GM23338 (cell line): ENCODE data around the gene HSPA14. TPM values are rescaled to one million over a fixed set of nuclear protein-coding genes. Genes with fewer than 3 reads are reported as not detected.

Experiments
- ATAC-seq: fragments of 200-7000 bp; cut with Tn5 transposase; 3 replicates; pipeline ENCODE4 v1.9.1; 2020
- DNase-seq: peaks from one replicate; pipeline ENCODE4 v3.0.0-alpha.2; 2015; ENCODE audit warnings: low spot score
- H2AFZ ChIP-seq: fragments of 200-600 bp; sonication (generic); 2 replicates; pipeline ENCODE4 v1.8.0; 2016; ENCODE audit warnings: antibody characterized with exemption, mild to moderate bottlenecking, moderate library complexity
- H3F3A ChIP-seq: fragments of 200-600 bp; sonication (generic); replicated peaks from 2 replicates; pipeline ENCODE4 v1.8.0; 2017; ENCODE audit warnings: antibody characterized with exemption, mixed run types, low read depth
- H3K27ac ChIP-seq: fragments of 200-600 bp; sonication (generic); 2 replicates; pipeline ENCODE4 v1.6.1; 2016; ENCODE audit warnings: low read depth
- H3K27me3 ChIP-seq: fragments of 200-600 bp; sonication (generic); 2 replicates; pipeline ENCODE4 v1.8.0; 2016; ENCODE audit warnings: mild to moderate bottlenecking, mixed run types, moderate library complexity; ENCODE audit not compliant: insufficient read depth
- H3K36me3 ChIP-seq: fragments of 200-600 bp; sonication (generic); 2 replicates; pipeline ENCODE4 v1.8.0; 2016; ENCODE audit warnings: mild to moderate bottlenecking; ENCODE audit not compliant: insufficient read depth
- H3K4me1 ChIP-seq: fragments of 200-600 bp; sonication (generic); 2 replicates; pipeline ENCODE4 v1.8.0; 2016; ENCODE audit warnings: mild to moderate bottlenecking, moderate library complexity; ENCODE audit not compliant: insufficient read depth
- H3K4me2 ChIP-seq: fragments of 200-600 bp; sonication (generic); 2 replicates; pipeline ENCODE4 v1.7.1; 2017; ENCODE audit warnings: mixed run types
- H3K4me3 ChIP-seq: fragments of 200-600 bp; sonication (generic); 2 replicates; pipeline ENCODE4 v1.6.1; 2016; ENCODE audit warnings: mixed run types
- H3K79me2 ChIP-seq: fragments of 200-600 bp; sonication (generic); replicated peaks from 2 replicates; pipeline ENCODE4 v1.8.0; 2017; ENCODE audit warnings: mild to moderate bottlenecking; ENCODE audit not compliant: insufficient read depth
- H3K9me2 ChIP-seq: fragments of 200-600 bp; sonication (generic); 2 replicates; pipeline ENCODE4 v1.8.0; 2017; ENCODE audit not compliant: insufficient read depth
- H4K20me1 ChIP-seq: fragments of 200-600 bp; sonication (generic); replicated peaks from 2 replicates; pipeline ENCODE4 v1.8.0; 2017; ENCODE audit warnings: mild to moderate bottlenecking; ENCODE audit not compliant: insufficient read depth
- H3K27ac Mint-ChIP-seq: 2 replicates; pipeline ENCODE4 v1.8.0; 2020; ENCODE audit warnings: inconsistent platforms, mild to moderate bottlenecking, moderate library complexity, mixed read lengths
- H3K27me3 Mint-ChIP-seq: 3 replicates; pipeline ENCODE4 v1.8.0; 2022; ENCODE audit warnings: low read depth, mild to moderate bottlenecking, moderate library complexity, mixed read lengths, inconsistent platforms; ENCODE audit not compliant: insufficient read depth, poor library complexity
- H3K36me3 Mint-ChIP-seq: 3 replicates; pipeline ENCODE4 v1.8.0; 2021; ENCODE audit warnings: low read depth, mild to moderate bottlenecking, inconsistent platforms, moderate library complexity, mixed read lengths
- H3K4me1 Mint-ChIP-seq: 3 replicates; pipeline ENCODE4 v1.8.0; 2020; ENCODE audit warnings: mild to moderate bottlenecking, inconsistent platforms, mixed read lengths
- H3K4me3 Mint-ChIP-seq: 3 replicates; pipeline ENCODE4 v1.8.0; 2021; ENCODE audit warnings: moderate library complexity, mild to moderate bottlenecking, inconsistent platforms, mixed read lengths
- H3K9me3 Mint-ChIP-seq: 3 replicates; pipeline ENCODE4 v1.8.0; 2020; ENCODE audit warnings: moderate library complexity, mild to moderate bottlenecking, inconsistent platforms, mixed read lengths
- CREB1 ChIP-seq: fragments of 250-450 bp; sonication (Bioruptor Pico); IDR thresholded peaks from 2 replicates; pipeline ENCODE4 v1.5.0; 2020; ENCODE audit warnings: low read depth, mild to moderate bottlenecking, moderate library complexity
- CTCF ChIP-seq, 2 experiments: fragments of 200-600 bp in 1 of 2; sonication (generic) in 1 of 2; conservative IDR thresholded peaks; 2 replicates each; pipeline versions ENCODE4 v1.5.1 to v1.6.1; 2016 to 2017; ENCODE audit warnings: antibody characterized with exemption in 2 of 2, low read depth in 2 of 2, mild to moderate bottlenecking in 2 of 2, moderate library complexity in 1 of 2
- EZH2 ChIP-seq: fragments of 200-600 bp; sonication (generic); IDR thresholded peaks from one replicate; pipeline ENCODE4 v1.8.0; 2017; ENCODE audit warnings: antibody characterized with exemption, mild to moderate bottlenecking, low read depth; ENCODE audit not compliant: unreplicated experiment
- EZH2phosphoT487 ChIP-seq: fragments of 200-600 bp; sonication (generic); IDR thresholded peaks from one replicate; pipeline ENCODE4 v1.8.1; 2018; ENCODE audit warnings: antibody characterized with exemption; ENCODE audit not compliant: unreplicated experiment
- NANOG ChIP-seq: IDR thresholded peaks from 2 replicates; pipeline ENCODE4 v1.6.1; 2016; ENCODE audit warnings: antibody characterized with exemption, borderline replicate concordance
- POLR2AphosphoS5 ChIP-seq: IDR thresholded peaks from 2 replicates; pipeline ENCODE4 v1.6.1; 2016; ENCODE audit warnings: antibody characterized with exemption, low read depth
- STAT1 ChIP-seq: IDR thresholded peaks from one replicate; pipeline ENCODE4 v1.6.1; 2016; ENCODE audit warnings: antibody characterized with exemption; ENCODE audit not compliant: unreplicated experiment
- ZNF331 ChIP-seq: fragments of 250-450 bp; sonication (Bioruptor Pico); IDR thresholded peaks from 2 replicates; pipeline ENCODE4 v1.5.0; 2020; ENCODE audit warnings: low read depth, mild to moderate bottlenecking, moderate library complexity
- ZNF462 ChIP-seq: fragments of 250-450 bp; sonication (Bioruptor Pico); IDR thresholded peaks from 2 replicates; pipeline ENCODE4 v1.5.0; 2020; ENCODE audit warnings: mild to moderate bottlenecking, moderate library complexity
- polyA plus RNA-seq: library from polyadenylated mRNA; unstranded; fragments of >200 nt; fragmentation: Nextera tagmentation; extraction: Ambion mirVana; gene quantifications from 2 replicates; pipeline ENCODE4 v1.2.1, GENCODE V29; 2016
- total RNA-seq: library from RNA; depleted of rRNA; stranded (reverse); fragments of >200 nt; shearing (Covaris generic); gene quantifications from 2 replicates; pipeline ENCODE4 v1.2.3, GENCODE V29; 2014

The HSPA14 gene
- total and polyA plus RNA-seq, 2 experiments from 2014 or later: 32.4 to 46.5 TPM

- no peak for TF ChIP-seq ZNF462 (CRISPR knock-in tag)
- TF ChIP-seq NANOG: no peak
- no peak for TF ChIP-seq ZNF331
- no peak for TF ChIP-seq EZH2
- TF ChIP-seq EZH2phosphoT487: no peak
- no peak for TF ChIP-seq STAT1
- no peak for TF ChIP-seq CREB1 (CRISPR knock-in tag)
Observed at GRCh38 chr10:14839305-14839695, 1.2 kb downstream of the HSPA14 start (continued).

DNA sequence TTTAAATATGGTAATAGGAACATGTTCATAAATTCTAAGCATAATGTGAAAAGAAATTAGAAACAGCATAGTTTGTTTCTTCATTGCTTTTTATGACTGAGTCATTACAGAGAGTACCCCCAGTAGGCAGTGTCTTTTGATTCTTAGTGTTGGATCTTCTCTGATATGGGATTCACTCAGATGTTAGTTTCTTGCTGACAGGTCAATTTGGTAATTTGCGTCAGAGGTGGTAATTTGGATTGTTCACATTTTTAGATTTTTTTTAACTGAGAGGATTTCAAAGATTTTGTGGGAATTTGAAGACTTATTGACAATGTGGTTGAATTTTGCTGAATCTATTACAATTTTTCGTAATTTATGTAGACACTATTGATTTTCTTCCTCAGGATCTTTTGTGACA is 2.1 kb downstream of the HSPA14 start:
- Mint-ChIP-seq H3K27ac (no peak overlapping the region), H3K4me1 (peaks cover 7% of the 10 kb centered on the region; the same call in 2 of the 3 replicates), H3K27me3 (peaks cover 6% of the 10 kb centered on the region), H3K4me3 (peak overlapping the region; percentile 95; the same call in 1 of the 3 replicates), H3K9me3 (no peaks in the 10 kb centered on the region; the same call in 2 of the 3 replicates), H3K36me3 (peaks cover 53% of the 10 kb centered on the region)
- Histone ChIP-seq H3K4me2 (no peak overlapping the region), H3K4me1 (peaks cover 7% of the 10 kb centered on the region), H3K9me2 (no peaks in the 10 kb centered on the region), H3K4me3 (no peak overlapping the region), H2AFZ (no peak overlapping the region), H4K20me1 (peaks cover 11% of the 10 kb centered on the region), H3K79me2 (peaks cover 43% of the 10 kb centered on the region), H3K36me3 (peaks cover 46% of the 10 kb centered on the region), H3K27ac (no peak overlapping the region), H3K27me3 (no peaks in the 10 kb centered on the region), H3F3A (no peaks in the 10 kb centered on the region)
- TF ChIP-seq STAT1 (no peak), POLR2AphosphoS5 (no peak), CTCF (conservative IDR thresholded peaks at IDR 0.05; ENCODE audit: low read depth in 2 of 2) (no peak), NANOG (no peak)
- DNase-seq (no peak), ATAC-seq (no peak)
